ENCODE data around the gene TBC1D1. TPM values are rescaled to one million over a fixed set of nuclear protein-coding genes. Genes with fewer than 3 reads are reported as not detected.

The TBC1D1 gene
- total RNA-seq, 1 experiment from 2014 or later, result 106 TPM

- H3K9me2 ChIP-seq (ENCODE audit: insufficient read depth), result no peaks in the 10 kb centered on the region
- ChIA-PET POLR2A (ENCODE audit: unreplicated experiment) (no interaction called here), CTCF (no interaction called here)
- no TSS peak for BruUV-seq (replicated peaks)
- no peak for DNase-seq
- H3K4me1 ChIP-seq (replicated peaks; ENCODE audit: insufficient read depth), result peaks cover 8% of the 10 kb centered on the region
- no peak overlapping the region for H3K27ac ChIP-seq
- no peaks in the 10 kb centered on the region for H3K79me2 ChIP-seq (ENCODE audit: low read depth)
- H2AFZ ChIP-seq, result no peak overlapping the region
- TF ChIP-seq EZH2 (IDR thresholded peaks at IDR 0.05; ENCODE audit: low read depth), result no peak
- TF ChIP-seq, protein P1, sequence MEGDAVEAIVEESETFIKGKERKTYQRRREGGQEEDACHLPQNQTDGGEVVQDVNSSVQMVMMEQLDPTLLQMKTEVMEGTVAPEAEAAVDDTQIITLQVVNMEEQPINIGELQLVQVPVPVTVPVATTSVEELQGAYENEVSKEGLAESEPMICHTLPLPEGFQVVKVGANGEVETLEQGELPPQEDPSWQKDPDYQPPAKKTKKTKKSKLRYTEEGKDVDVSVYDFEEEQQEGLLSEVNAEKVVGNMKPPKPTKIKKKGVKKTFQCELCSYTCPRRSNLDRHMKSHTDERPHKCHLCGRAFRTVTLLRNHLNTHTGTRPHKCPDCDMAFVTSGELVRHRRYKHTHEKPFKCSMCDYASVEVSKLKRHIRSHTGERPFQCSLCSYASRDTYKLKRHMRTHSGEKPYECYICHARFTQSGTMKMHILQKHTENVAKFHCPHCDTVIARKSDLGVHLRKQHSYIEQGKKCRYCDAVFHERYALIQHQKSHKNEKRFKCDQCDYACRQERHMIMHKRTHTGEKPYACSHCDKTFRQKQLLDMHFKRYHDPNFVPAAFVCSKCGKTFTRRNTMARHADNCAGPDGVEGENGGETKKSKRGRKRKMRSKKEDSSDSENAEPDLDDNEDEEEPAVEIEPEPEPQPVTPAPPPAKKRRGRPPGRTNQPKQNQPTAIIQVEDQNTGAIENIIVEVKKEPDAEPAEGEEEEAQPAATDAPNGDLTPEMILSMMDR (conservative IDR thresholded peaks at IDR 0.05), result no peak
- intact Hi-C loops (cut with micrococcal nuclease; ENCODE audit: unreplicated experiment), result no loop called here
- no peaks in the 10 kb centered on the region for H4K20me1 ChIP-seq (ENCODE audit: insufficient read depth)
- no peaks in the 10 kb centered on the region for H3K9me3 ChIP-seq (ENCODE audit: insufficient read depth, low read depth)
- peaks cover 6% of the 10 kb centered on the region; the same call in 1 of the 2 replicates for H3K36me3 ChIP-seq (ENCODE audit: low read depth)
- H3K4me2 ChIP-seq, result no peak overlapping the region
- H3F3A ChIP-seq (ENCODE audit: insufficient read depth, low read depth), result peaks cover 7% of the 10 kb centered on the region
- no peak overlapping the region for H3K4me3 ChIP-seq
- H3K27me3 ChIP-seq (ENCODE audit: insufficient read depth, low read depth), result no peaks in the 10 kb centered on the region
Observed at GRCh38 chr4:38125816-38126215, 234.9 kb downstream of the TBC1D1 start.

DNA sequence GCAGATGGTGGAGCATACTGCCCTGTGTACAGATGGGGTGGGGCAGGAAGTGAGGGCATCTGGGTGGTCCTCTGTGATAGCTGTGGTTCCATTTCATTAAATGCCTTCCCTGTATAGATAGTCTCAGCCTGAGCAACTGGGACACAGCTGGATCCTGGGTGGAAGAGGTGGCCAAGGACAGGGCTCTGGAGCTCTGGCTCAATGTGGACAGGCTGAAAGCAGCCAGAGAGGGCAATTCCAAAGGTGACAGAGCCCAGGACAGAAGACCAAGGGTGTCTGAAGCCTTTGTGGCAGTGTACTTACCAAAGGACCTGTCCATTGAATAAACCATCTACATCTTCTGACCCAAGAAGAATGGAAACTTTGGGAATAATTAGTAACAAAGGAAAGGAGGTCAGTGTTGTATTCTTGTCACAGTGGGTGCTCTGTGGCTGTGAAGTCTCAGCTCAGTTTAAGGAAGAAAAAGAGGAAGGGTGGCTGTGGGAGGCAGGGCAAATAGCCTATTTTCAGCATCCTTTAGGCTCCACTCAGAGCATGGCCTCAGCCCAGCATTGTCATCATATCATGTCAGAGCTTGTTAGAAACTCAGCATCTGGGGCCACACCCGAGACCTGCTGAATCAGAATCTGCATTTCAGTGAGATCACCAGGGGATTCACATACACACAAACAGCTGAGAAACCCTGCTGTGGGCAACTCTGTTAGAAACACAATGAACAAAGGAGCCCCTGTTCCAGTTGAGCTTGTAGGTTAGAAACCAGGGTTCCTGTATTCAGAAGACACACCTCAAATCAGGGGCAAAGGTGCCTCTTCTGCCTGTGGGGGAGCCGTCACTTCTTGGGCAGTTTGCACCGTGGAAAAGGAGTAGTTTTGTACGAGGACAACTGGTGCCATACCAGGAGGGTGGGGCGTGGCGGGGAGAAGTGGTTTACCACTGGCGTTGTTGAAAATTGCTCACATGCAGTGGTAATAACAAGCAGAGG, 237.9 kb downstream of the TBC1D1 start:
- POLR2A ChIA-PET (ENCODE audit: unreplicated experiment), result no interaction called here
- Histone ChIP-seq H3K36me3 (ENCODE audit: low read depth) (peaks cover 12% of the 10 kb centered on the region; the same call in 1 of the 2 replicates), H3K27me3 (ENCODE audit: insufficient read depth, low read depth) (no peaks in the 10 kb centered on the region), H2AFZ (no peak overlapping the region), H3K4me2 (no peak overlapping the region), H3F3A (ENCODE audit: insufficient read depth, low read depth) (no peaks in the 10 kb centered on the region; the same call in 1 of the 2 replicates), H3K27ac (no peak overlapping the region), H3K9me3 (ENCODE audit: insufficient read depth, low read depth) (no peaks in the 10 kb centered on the region), H3K79me2 (ENCODE audit: low read depth) (no peaks in the 10 kb centered on the region), H4K20me1 (ENCODE audit: insufficient read depth) (no peaks in the 10 kb centered on the region), H3K4me1 (replicated peaks; ENCODE audit: insufficient read depth) (no peaks in the 10 kb centered on the region), H3K4me3 (no peak overlapping the region), H3K9me2 (ENCODE audit: insufficient read depth) (no peaks in the 10 kb centered on the region)
- no TSS peak for BruUV-seq (replicated peaks)
- intact Hi-C loops (cut with micrococcal nuclease; ENCODE audit: unreplicated experiment), result no loop called here
- DNase-seq, result no peak
- no peak for TF ChIP-seq EZH2 (IDR thresholded peaks at IDR 0.05; ENCODE audit: low read depth)
- TF ChIP-seq, protein P1 (conservative IDR thresholded peaks at IDR 0.05), result no peak
- CTCF ChIA-PET, result no interaction called here

- Histone ChIP-seq H3K4me3 (no peak overlapping the region), H4K20me1 (ENCODE audit: insufficient read depth) (no peaks in the 10 kb centered on the region), H3K9me3 (ENCODE audit: insufficient read depth, low read depth) (no peaks in the 10 kb centered on the region), H3K79me2 (ENCODE audit: low read depth) (no peaks in the 10 kb centered on the region), H3K4me2 (no peak overlapping the region), H3K27me3 (ENCODE audit: insufficient read depth, low read depth) (no peaks in the 10 kb centered on the region), H3K9me2 (ENCODE audit: insufficient read depth) (no peaks in the 10 kb centered on the region), H3K36me3 (ENCODE audit: low read depth) (peaks cover 12% of the 10 kb centered on the region; the same call in 1 of the 2 replicates), H2AFZ (no peak overlapping the region), H3K27ac (no peak overlapping the region), H3F3A (ENCODE audit: insufficient read depth, low read depth) (no peaks in the 10 kb centered on the region; the same call in 1 of the 2 replicates), H3K4me1 (replicated peaks; ENCODE audit: insufficient read depth) (no peaks in the 10 kb centered on the region)
- DNase-seq, result no peak
- ChIA-PET CTCF (no interaction called here), POLR2A (ENCODE audit: unreplicated experiment) (no interaction called here)
- TF ChIP-seq, protein P1 (conservative IDR thresholded peaks at IDR 0.05), result no peak
- TF ChIP-seq EZH2 (IDR thresholded peaks at IDR 0.05; ENCODE audit: low read depth), result no peak
- intact Hi-C loops (cut with micrococcal nuclease; ENCODE audit: unreplicated experiment), result no loop called here
- no TSS peak for BruUV-seq (replicated peaks)
Observed at GRCh38 chr4:38129460-38130227, 238.8 kb downstream of the TBC1D1 start.

Data from PC-9 (cell line).